ENCODE data around the gene PYGL.

PYGL gene

DNA sequence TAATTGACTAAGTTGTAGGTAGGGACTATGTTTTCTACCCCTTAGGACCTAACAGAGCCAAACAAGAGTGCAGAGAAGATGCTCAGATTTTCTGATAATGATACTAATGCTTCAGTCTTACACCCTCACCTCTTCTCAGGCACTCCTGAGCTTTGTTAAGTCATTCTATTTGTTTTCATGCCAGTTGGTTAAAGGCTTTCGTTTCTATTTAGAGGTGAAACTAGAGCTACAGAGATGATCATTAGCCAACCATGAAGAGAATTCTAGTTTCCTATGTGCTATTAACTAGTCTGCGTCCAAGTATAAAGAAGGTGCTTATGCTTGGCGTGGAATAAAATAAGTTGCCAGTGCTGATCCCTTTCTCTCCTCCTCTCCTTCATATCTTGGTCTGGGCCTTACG is 34.6 kb upstream of the PYGL start:
- Histone ChIP-seq H3K27ac (no peak overlapping the region), H3K27me3 (no peaks in the 10 kb centered on the region), H3K4me1 (ENCODE audit: control insufficient read depth in 1 of 2, insufficient read depth in 1 of 2, low read depth in 1 of 2, low read length in 1 of 2) (peaks cover 8 to 21% of the 10 kb centered on the region in 2 experiments)

DNA sequence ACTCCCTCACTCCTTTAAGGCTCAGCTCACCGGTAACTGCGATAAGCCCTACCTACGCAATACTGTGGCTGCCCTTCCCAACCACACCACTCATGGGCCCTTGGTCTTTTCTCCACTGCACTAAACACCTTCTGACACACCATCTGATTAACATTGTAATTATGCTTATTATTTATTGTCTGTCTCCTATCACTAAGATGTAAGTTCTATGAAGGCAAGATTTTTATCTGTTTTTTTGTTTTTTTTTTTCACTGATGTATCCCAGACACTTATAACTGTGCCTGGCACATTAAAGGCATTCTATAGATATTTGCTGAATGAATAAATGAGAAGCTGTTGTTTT is 34.2 kb upstream of the PYGL start:
- Histone ChIP-seq H3K27ac (no peak overlapping the region), H3K4me1 (ENCODE audit: control insufficient read depth in 1 of 2, insufficient read depth in 1 of 2, low read depth in 1 of 2, low read length in 1 of 2) (peaks cover 8 to 21% of the 10 kb centered on the region in 2 experiments), H3K9me3 (no peaks in the 10 kb centered on the region), H3K36me3 (no peaks in the 10 kb centered on the region), H3K4me3 (ENCODE audit: low read depth in 1 of 2, low read length in 1 of 2) (no peak overlapping the region), H3K27me3 (no peaks in the 10 kb centered on the region)
- TF ChIP-seq, protein P1, sequence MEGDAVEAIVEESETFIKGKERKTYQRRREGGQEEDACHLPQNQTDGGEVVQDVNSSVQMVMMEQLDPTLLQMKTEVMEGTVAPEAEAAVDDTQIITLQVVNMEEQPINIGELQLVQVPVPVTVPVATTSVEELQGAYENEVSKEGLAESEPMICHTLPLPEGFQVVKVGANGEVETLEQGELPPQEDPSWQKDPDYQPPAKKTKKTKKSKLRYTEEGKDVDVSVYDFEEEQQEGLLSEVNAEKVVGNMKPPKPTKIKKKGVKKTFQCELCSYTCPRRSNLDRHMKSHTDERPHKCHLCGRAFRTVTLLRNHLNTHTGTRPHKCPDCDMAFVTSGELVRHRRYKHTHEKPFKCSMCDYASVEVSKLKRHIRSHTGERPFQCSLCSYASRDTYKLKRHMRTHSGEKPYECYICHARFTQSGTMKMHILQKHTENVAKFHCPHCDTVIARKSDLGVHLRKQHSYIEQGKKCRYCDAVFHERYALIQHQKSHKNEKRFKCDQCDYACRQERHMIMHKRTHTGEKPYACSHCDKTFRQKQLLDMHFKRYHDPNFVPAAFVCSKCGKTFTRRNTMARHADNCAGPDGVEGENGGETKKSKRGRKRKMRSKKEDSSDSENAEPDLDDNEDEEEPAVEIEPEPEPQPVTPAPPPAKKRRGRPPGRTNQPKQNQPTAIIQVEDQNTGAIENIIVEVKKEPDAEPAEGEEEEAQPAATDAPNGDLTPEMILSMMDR (IDR thresholded peaks at IDR 0.05): no peak

More for the DNA sequence above, 34.6 kb upstream of the PYGL start:
- no peaks in the 10 kb centered on the region for H3K9me3 ChIP-seq
- TF ChIP-seq, protein P1 (IDR thresholded peaks at IDR 0.05): no peak
- H3K4me3 ChIP-seq (ENCODE audit: low read depth in 1 of 2, low read length in 1 of 2): no peak overlapping the region
- H3K36me3 ChIP-seq: no peaks in the 10 kb centered on the region

DNA sequence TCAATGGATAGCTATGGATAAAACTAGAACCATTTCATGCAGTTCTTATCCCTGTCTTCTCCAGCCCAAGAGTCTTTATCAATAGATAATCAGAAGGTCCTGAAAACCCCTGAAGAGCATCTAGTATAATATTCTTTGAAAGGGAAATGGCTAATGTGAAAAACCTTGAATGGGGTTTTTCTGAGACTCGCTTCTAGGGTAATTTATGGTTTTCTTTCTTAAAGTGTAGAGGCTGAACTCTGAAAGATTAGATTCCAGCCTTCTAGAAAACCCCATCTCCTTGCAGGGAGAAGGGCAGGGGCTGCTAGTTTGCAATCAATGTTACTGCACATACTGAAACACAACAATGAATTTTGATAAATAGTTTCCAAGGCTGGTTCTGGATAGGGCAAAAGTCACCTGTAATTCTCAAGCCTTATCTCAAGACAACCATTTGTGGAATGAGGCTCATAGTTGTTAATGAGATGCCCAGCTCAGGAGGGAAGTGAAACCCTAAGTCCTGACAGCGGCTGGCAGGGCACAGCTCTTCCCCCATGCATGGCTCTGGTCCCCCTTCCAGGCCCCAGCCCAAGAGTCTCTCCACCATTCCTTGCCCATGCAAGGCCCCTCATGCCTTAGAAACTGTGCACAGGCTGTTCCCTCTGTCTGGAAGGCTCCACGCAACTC is 33.7 kb upstream of the PYGL start:
- no peaks in the 10 kb centered on the region for H3K9me3 ChIP-seq
- TF ChIP-seq, protein P1 (IDR thresholded peaks at IDR 0.05): no peak
- peaks cover 8 to 21% of the 10 kb centered on the region in 2 experiments for H3K4me1 ChIP-seq (ENCODE audit: control insufficient read depth in 1 of 2, insufficient read depth in 1 of 2, low read depth in 1 of 2, low read length in 1 of 2)
- H3K27me3 ChIP-seq: no peaks in the 10 kb centered on the region
- H3K27ac ChIP-seq: no peak overlapping the region
- no peak overlapping the region for H3K4me3 ChIP-seq (ENCODE audit: low read depth in 1 of 2, low read length in 1 of 2)
- H3K36me3 ChIP-seq: no peaks in the 10 kb centered on the region

GRCh38 chr14:50974118-50974517 is 29.8 kb upstream of the PYGL start:
- no peak overlapping the region for H3K27ac ChIP-seq
- no peaks in the 10 kb centered on the region for H3K36me3 ChIP-seq
- H3K4me3 ChIP-seq (ENCODE audit: low read depth in 1 of 2, low read length in 1 of 2): no peak overlapping the region
- H3K9me3 ChIP-seq: no peaks in the 10 kb centered on the region
- TF ChIP-seq, protein P1 (IDR thresholded peaks at IDR 0.05): no peak
- peaks cover 15 to 24% of the 10 kb centered on the region in 2 experiments for H3K4me1 ChIP-seq (ENCODE audit: control insufficient read depth in 1 of 2, insufficient read depth in 1 of 2, low read depth in 1 of 2, low read length in 1 of 2)
- H3K27me3 ChIP-seq: no peaks in the 10 kb centered on the region

- no peaks in the 10 kb centered on the region for H3K36me3 ChIP-seq
- H3K4me3 ChIP-seq (ENCODE audit: low read depth in 1 of 2, low read length in 1 of 2): no peak overlapping the region
- TF ChIP-seq, protein P1 (IDR thresholded peaks at IDR 0.05): no peak
- H3K27me3 ChIP-seq: no peaks in the 10 kb centered on the region
- no peak overlapping the region for H3K27ac ChIP-seq
- peaks cover 29 to 32% of the 10 kb centered on the region in 2 experiments for H3K4me1 ChIP-seq (ENCODE audit: control insufficient read depth in 1 of 2, insufficient read depth in 1 of 2, low read depth in 1 of 2, low read length in 1 of 2)
- no peaks in the 10 kb centered on the region for H3K9me3 ChIP-seq
Measured at GRCh38 chr14:50972734-50973133, 28.5 kb upstream of the PYGL start.
